HEK293 (cell line): ENCODE results near the gene CDK6.

Source experiments
- CTCF ChIP-seq: fragments of 450-650 bp; formaldehyde crosslinking; IDR thresholded peaks from 2 replicates; pipeline ENCODE4 v1.5.1; 2016; ENCODE audit warnings: missing biosample characterization, missing genetic modification characterization
- HOXD13 ChIP-seq: sonication (generic); formaldehyde crosslinking; IDR thresholded peaks from 2 replicates; pipeline ENCODE4 v1.8.0; 2022; ENCODE audit warnings: missing genetic modification reagents, borderline replicate concordance
- MYNN ChIP-seq: fragments of 450-650 bp; formaldehyde crosslinking; IDR thresholded peaks from 2 replicates; pipeline ENCODE4 v1.5.1; 2016; ENCODE audit warnings: missing biosample characterization, missing genetic modification characterization, borderline replicate concordance
- SP2 ChIP-seq: fragments of 450-650 bp; formaldehyde crosslinking; IDR thresholded peaks from 2 replicates; pipeline ENCODE4 v1.5.1; 2016; ENCODE audit warnings: missing biosample characterization, missing genetic modification characterization
- ZNF10 ChIP-seq: fragments of 450-650 bp; formaldehyde crosslinking; IDR thresholded peaks from 2 replicates; pipeline ENCODE4 v1.5.1; 2017; ENCODE audit warnings: missing biosample characterization, missing genetic modification characterization
- ZNF530 ChIP-seq: fragments of 450-650 bp; formaldehyde crosslinking; IDR thresholded peaks from 2 replicates; pipeline ENCODE4 v1.5.1; 2016; ENCODE audit warnings: low read depth, missing biosample characterization, missing genetic modification characterization
- ZNF677 ChIP-seq: fragments of 450-650 bp; IDR thresholded peaks from 2 replicates; pipeline ENCODE4 v1.5.0; 2018; ENCODE audit warnings: missing biosample characterization, mild to moderate bottlenecking, missing genetic modification characterization, moderate library complexity
- TF ChIP-seq, protein P1 (sequence below): fragments of 450-650 bp; formaldehyde crosslinking; IDR thresholded peaks from 2 replicates; pipeline ENCODE4 v1.5.1; 2016; ENCODE audit warnings: missing biosample characterization, missing genetic modification characterization, borderline replicate concordance
- TF ChIP-seq, protein P2 (sequence below): IDR thresholded peaks from 2 replicates; pipeline ENCODE4 v1.6.1; 2011; ENCODE audit warnings: mild to moderate bottlenecking, low read depth, low read length, borderline replicate concordance
- TF ChIP-seq, protein P3 (sequence below): sonication (generic); formaldehyde crosslinking; IDR thresholded peaks from 2 replicates; pipeline ENCODE4 v1.8.1; 2022; ENCODE audit warnings: mild to moderate bottlenecking, moderate library complexity, missing genetic modification reagents

DNA sequence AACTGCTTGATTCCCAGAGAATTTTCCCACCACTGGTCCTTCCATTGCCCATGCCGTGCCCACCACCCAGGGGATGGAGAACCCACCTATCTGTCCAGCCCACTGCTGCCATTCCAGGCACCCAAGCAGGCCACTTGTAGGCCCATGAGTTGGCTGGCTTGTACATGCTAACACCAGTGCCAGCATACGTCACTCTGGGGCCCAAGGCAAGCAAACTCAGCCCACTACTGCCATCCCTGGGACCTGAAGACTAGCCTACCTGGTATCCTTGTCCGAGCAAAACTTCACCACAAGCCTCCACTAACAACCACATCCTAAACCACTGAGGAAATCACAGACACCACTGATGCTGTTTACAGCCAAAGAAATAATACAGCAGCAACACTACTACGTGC is 44.7 kb upstream of the CDK6 start:
- TF ChIP-seq, protein P1, sequence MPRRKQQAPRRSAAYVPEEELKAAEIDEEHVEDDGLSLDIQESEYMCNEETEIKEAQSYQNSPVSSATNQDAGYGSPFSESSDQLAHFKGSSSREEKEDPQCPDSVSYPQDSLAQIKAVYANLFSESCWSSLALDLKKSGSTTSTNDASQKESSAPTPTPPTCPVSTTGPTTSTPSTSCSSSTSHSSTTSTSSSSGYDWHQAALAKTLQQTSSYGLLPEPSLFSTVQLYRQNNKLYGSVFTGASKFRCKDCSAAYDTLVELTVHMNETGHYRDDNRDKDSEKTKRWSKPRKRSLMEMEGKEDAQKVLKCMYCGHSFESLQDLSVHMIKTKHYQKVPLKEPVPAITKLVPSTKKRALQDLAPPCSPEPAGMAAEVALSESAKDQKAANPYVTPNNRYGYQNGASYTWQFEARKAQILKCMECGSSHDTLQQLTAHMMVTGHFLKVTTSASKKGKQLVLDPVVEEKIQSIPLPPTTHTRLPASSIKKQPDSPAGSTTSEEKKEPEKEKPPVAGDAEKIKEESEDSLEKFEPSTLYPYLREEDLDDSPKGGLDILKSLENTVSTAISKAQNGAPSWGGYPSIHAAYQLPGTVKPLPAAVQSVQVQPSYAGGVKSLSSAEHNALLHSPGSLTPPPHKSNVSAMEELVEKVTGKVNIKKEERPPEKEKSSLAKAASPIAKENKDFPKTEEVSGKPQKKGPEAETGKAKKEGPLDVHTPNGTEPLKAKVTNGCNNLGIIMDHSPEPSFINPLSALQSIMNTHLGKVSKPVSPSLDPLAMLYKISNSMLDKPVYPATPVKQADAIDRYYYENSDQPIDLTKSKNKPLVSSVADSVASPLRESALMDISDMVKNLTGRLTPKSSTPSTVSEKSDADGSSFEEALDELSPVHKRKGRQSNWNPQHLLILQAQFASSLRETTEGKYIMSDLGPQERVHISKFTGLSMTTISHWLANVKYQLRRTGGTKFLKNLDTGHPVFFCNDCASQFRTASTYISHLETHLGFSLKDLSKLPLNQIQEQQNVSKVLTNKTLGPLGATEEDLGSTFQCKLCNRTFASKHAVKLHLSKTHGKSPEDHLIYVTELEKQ (tag by site-specific recombination): no peak
- TF ChIP-seq ZNF10 (no peak), ZNF677 (tag by site-specific recombination) (no peak), HOXD13 (no peak), CTCF (tag by site-specific recombination) (no peak), SP2 (tag by site-specific recombination) (no peak), ZNF530 (no peak), MYNN (tag by site-specific recombination) (no peak)
- TF ChIP-seq, protein P2, sequence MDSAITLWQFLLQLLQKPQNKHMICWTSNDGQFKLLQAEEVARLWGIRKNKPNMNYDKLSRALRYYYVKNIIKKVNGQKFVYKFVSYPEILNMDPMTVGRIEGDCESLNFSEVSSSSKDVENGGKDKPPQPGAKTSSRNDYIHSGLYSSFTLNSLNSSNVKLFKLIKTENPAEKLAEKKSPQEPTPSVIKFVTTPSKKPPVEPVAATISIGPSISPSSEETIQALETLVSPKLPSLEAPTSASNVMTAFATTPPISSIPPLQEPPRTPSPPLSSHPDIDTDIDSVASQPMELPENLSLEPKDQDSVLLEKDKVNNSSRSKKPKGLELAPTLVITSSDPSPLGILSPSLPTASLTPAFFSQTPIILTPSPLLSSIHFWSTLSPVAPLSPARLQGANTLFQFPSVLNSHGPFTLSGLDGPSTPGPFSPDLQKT: no peak
- TF ChIP-seq, protein P3, sequence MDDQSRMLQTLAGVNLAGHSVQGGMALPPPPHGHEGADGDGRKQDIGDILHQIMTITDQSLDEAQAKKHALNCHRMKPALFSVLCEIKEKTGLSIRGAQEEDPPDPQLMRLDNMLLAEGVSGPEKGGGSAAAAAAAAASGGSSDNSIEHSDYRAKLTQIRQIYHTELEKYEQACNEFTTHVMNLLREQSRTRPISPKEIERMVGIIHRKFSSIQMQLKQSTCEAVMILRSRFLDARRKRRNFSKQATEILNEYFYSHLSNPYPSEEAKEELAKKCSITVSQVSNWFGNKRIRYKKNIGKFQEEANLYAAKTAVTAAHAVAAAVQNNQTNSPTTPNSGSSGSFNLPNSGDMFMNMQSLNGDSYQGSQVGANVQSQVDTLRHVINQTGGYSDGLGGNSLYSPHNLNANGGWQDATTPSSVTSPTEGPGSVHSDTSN: no peak
